ENCODE measurements around the gene STMND1. TPM values are rescaled to one million over a fixed set of nuclear protein-coding genes. Genes with fewer than 3 reads are reported as not detected.
"Not testable (repeated sequence)": the region's sequence is repeated elsewhere in the genome, so short reads cannot be mapped to it uniquely, and the experiment has no call there.

Gene STMND1
- total and polyA plus RNA-seq, 2 experiments from 2014 or later = not detected

GRCh38 chr6:17059850-17060249 lies 42.0 kb upstream of the STMND1 start:
- Histone ChIP-seq H3K9me3 (ENCODE audit: low read depth) (no peaks in the 10 kb centered on the region), H3K36me3 (no peaks in the 10 kb centered on the region), H3K4me3 (no peak overlapping the region), H3K4me1 (ENCODE audit: low read depth) (no peaks in the 10 kb centered on the region), H3K27ac (no peak overlapping the region), H3K27me3 (peaks cover 3% of the 10 kb centered on the region)
- DNase-seq (ENCODE audit: low read depth in 1 of 2, low spot score in 1 of 2) = no peak
- TF ChIP-seq CTCF (IDR thresholded peaks at IDR 0.05; ENCODE audit: low read depth, low read length) = no peak

DNA sequence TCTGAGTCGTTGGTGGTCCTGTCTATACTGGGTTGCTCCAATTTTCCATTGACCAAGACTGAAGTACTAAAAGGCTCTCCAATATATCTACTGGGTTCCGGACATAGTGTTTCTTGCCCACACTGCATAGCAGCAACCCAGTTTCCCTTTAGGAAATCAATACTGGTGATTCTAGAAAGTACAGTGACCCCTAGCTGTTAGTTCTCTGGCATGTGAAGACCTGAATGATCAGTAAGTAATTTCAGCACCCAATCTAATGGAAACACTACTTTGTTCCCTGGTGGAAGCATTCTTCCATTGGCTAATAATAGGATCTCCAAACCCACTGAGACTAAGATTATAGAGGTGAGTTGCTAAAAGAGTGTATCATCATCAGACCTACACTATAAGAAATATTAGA lies 40.8 kb upstream of the STMND1 start:
- H3K4me3 ChIP-seq = no peak overlapping the region
- no peaks in the 10 kb centered on the region for H3K36me3 ChIP-seq
- H3K4me1 ChIP-seq (ENCODE audit: low read depth) = no peaks in the 10 kb centered on the region
- DNase-seq (ENCODE audit: low read depth in 1 of 2, low spot score in 1 of 2) = no peak
- peaks cover 3% of the 10 kb centered on the region for H3K27me3 ChIP-seq
- H3K27ac ChIP-seq = no peak overlapping the region
- no peaks in the 10 kb centered on the region for H3K9me3 ChIP-seq (ENCODE audit: low read depth)
- no peak for TF ChIP-seq CTCF (IDR thresholded peaks at IDR 0.05; ENCODE audit: low read depth, low read length)

- Histone ChIP-seq H3K27ac (no peak overlapping the region), H3K36me3 (no peaks in the 10 kb centered on the region), H3K27me3 (peaks cover 3% of the 10 kb centered on the region), H3K4me3 (no peak overlapping the region), H3K9me3 (ENCODE audit: low read depth) (no peaks in the 10 kb centered on the region), H3K4me1 (ENCODE audit: low read depth) (no peaks in the 10 kb centered on the region)
- TF ChIP-seq CTCF (IDR thresholded peaks at IDR 0.05; ENCODE audit: low read depth, low read length) = no peak
- no peak for DNase-seq (ENCODE audit: low read depth in 1 of 2, low spot score in 1 of 2)
Observed at GRCh38 chr6:17062871-17063440, 38.9 kb upstream of the STMND1 start.

DNA sequence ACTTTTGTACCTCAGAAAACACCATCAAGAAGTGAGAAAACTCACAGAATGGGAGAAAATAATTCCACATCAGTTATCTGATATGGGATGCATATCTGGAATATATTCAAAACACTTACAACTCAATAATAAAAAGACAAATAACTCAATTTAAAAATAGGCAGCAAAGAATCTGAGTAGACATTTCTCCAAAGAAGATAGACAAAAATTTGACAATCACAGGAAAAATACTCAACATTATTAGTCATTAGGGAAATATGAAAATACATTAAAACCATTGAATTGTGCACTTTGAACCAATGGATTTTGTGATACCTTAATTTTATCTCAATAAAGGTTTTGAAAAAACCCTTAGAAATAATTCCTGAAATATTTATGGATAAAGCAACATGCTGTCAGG lies 36.9 kb upstream of the STMND1 start:
- no peak for DNase-seq (ENCODE audit: low read depth in 1 of 2, low spot score in 1 of 2)
- Histone ChIP-seq H3K27me3 (peaks cover 3% of the 10 kb centered on the region), H3K4me3 (no peak overlapping the region), H3K4me1 (ENCODE audit: low read depth) (no peaks in the 10 kb centered on the region), H3K27ac (no peak overlapping the region), H3K9me3 (ENCODE audit: low read depth) (no peaks in the 10 kb centered on the region), H3K36me3 (no peaks in the 10 kb centered on the region)
- TF ChIP-seq CTCF (IDR thresholded peaks at IDR 0.05; ENCODE audit: low read depth, low read length) = no peak

DNA sequence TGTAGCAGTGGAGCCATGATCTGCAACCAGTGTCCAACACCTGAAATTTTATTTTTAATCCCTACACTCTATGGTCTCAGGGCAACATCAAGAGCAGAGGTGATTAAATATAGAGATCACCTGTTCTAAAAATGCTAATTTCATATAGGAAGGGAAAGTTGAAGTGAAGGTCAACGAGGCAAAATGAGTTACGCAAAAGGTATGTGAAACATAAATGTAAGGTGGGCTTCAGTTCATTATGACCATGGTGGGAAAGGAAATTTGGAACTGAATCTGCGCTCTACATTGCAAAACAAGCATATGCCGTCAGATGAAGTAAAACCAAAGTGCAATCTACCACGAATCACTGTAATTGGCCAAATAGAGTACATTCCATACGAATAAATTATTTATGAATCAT lies 35.2 kb upstream of the STMND1 start:
- Histone ChIP-seq H3K36me3 (no peaks in the 10 kb centered on the region), H3K27ac (no peak overlapping the region), H3K4me3 (no peak overlapping the region), H3K9me3 (ENCODE audit: low read depth) (no peaks in the 10 kb centered on the region), H3K27me3 (peaks cover 3% of the 10 kb centered on the region), H3K4me1 (ENCODE audit: low read depth) (no peaks in the 10 kb centered on the region)
- TF ChIP-seq CTCF (IDR thresholded peaks at IDR 0.05; ENCODE audit: low read depth, low read length) = no peak
- no peak for DNase-seq (ENCODE audit: low read depth in 1 of 2, low spot score in 1 of 2)

DNA sequence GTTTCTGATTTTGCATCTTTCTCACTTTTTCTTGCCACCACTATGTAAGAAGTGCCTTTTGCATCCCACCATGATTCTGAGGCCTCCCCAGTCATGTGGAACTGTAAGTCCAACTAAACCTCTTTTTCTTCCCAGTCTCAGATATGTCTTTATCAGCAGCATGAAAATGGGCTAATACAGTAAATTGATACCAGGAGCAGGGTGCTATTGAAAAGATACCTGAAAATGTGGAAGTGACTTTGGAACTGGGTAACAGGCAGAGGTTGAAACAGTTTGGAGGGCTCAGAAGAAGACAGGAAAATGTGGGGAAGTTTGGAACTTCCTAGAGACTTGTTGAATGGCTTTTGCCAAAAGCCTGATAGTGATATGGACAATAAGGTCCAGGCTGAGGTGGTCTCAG lies 32.9 kb upstream of the STMND1 start:
- H3K4me3 ChIP-seq; H3K27me3 ChIP-seq; H3K9me3 ChIP-seq (ENCODE audit: low read depth); H3K4me1 ChIP-seq (ENCODE audit: low read depth); H3K36me3 ChIP-seq; H3K27ac ChIP-seq; DNase-seq (ENCODE audit: low read depth in 1 of 2, low spot score in 1 of 2): not testable (repeated sequence)

DNA sequence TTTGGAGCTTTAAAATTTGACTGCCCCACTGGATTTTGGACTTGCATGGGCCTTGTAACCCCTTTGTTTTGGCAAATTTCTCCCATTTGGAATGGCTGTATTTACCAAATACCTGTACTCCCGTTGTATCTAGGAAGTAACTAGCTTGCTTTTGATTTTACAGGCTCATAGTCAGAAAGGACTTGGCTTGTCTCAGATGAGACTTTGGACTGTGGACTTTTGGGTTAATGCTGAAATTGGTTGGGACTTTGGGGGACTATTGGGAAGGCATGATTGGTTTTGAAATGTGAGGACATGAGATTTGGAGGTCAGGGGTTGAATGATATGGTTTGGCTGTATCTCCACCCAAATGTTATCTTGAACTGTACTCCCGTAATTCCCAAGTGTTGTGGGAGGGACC lies 31.4 kb upstream of the STMND1 start:
- H3K9me3 ChIP-seq (ENCODE audit: low read depth); H3K36me3 ChIP-seq: not testable (repeated sequence)

DNA sequence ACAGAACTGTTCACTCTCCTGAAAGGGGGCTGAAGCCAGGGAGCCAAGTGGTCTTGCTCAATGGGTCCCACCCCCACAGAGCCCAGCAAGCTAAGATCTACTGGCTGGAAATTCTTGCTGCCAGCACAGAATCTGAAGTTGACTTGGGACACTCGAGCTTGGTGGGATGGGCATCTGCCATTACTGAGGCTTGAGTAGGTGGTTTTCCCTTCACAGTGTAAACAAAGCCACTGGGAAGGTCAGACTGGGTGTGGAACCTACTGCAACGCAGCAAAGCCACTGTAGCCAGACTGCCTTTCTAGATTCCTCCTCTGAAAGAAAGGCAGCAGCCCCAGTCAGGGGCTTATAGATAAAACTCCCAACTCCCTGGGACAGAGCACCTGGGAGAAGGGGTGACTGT lies 28.3 kb upstream of the STMND1 start:
- H3K4me1 ChIP-seq (ENCODE audit: low read depth); DNase-seq (ENCODE audit: low read depth in 1 of 2, low spot score in 1 of 2); H3K4me3 ChIP-seq; H3K27ac ChIP-seq; H3K27me3 ChIP-seq; H3K9me3 ChIP-seq (ENCODE audit: low read depth); H3K36me3 ChIP-seq: not testable (repeated sequence)

More for the DNA sequence above, 31.4 kb upstream of the STMND1 start:
- not testable (repeated sequence) for H3K27ac ChIP-seq; H3K27me3 ChIP-seq; H3K4me1 ChIP-seq (ENCODE audit: low read depth); H3K4me3 ChIP-seq; DNase-seq (ENCODE audit: low read depth in 1 of 2, low spot score in 1 of 2)

All from cardiac muscle cell (in vitro differentiated cells and primary cell).